ENCODE data around the gene TMEM120B. TPM values are rescaled to one million over a fixed set of nuclear protein-coding genes. Genes with fewer than 3 reads are reported as not detected.
A peak's percentile ranks its signal among the peaks of the same experiment; 100 is the strongest.

TMEM120B gene
- total RNA-seq, 1 donor: 8.0 TPM

- peak; percentile 85 for DNase-seq (ENCODE audit: low read depth)
- H3K4me3 ChIP-seq (ENCODE audit: low read depth, low read length): peak overlapping the region; percentile 80
- no peak for TF ChIP-seq CTCF (IDR thresholded peaks at IDR 0.05; ENCODE audit: insufficient read depth, low read length)
These were observed 87.5 kb downstream of the TMEM120B start for GRCh38 chr12:121799842-121800693.

- peak; percentile 82 for DNase-seq (ENCODE audit: low read depth)
- no peak for TF ChIP-seq CTCF (IDR thresholded peaks at IDR 0.05; ENCODE audit: insufficient read depth, low read length)
These were observed 88.4 kb downstream of the TMEM120B start for GRCh38 chr12:121800694-121801594.

GRCh38 chr12:121801595-121802484, 89.3 kb downstream of the TMEM120B start:
- no peak for TF ChIP-seq CTCF (IDR thresholded peaks at IDR 0.05; ENCODE audit: insufficient read depth, low read length)
- DNase-seq (ENCODE audit: low read depth): peak; percentile 62
- H3K4me3 ChIP-seq (ENCODE audit: low read depth, low read length): peak overlapping the region; percentile 80

More at GRCh38 chr12:121800694-121801594, 88.4 kb downstream of the TMEM120B start:
- peak overlapping the region; percentile 80 for H3K4me3 ChIP-seq (ENCODE audit: low read depth, low read length)

GRCh38 chr12:121802485-121802842, 89.9 kb downstream of the TMEM120B start:
- H3K4me3 ChIP-seq (ENCODE audit: low read depth, low read length): peak overlapping the region; percentile 80
- no peak for TF ChIP-seq CTCF (IDR thresholded peaks at IDR 0.05; ENCODE audit: insufficient read depth, low read length)
- DNase-seq (ENCODE audit: low read depth): no peak

GRCh38 chr12:121802843-121803698, 90.5 kb downstream of the TMEM120B start:
- H3K4me3 ChIP-seq (ENCODE audit: low read depth, low read length): peak overlapping the region; percentile 80
- TF ChIP-seq CTCF (IDR thresholded peaks at IDR 0.05; ENCODE audit: insufficient read depth, low read length): no peak
- DNase-seq (ENCODE audit: low read depth): peak; percentile 97
